B cell (primary cell): ENCODE measurements around the gene HMG20A. TPM values are rescaled to one million over a fixed set of nuclear protein-coding genes. Genes with fewer than 3 reads are reported as not detected.

Experiments used
- ATAC-seq: fragments of 200-7000 bp; cut with Tn5 transposase; one replicate; pipeline ENCODE4 v1.10.0; 2021; ENCODE audit warnings: low read depth, mild to moderate bottlenecking, moderate number of reproducible peaks, moderate library complexity
- CTCF ChIA-PET: fragments of 350-600 bp; sonication (Branson Sonifier 250); formaldehyde crosslinking; loops from one replicate; lab custom pipeline; 2021; ENCODE audit warnings: antibody characterized with exemption, inconsistent platforms; lab: Charles Lee
- POLR2A ChIA-PET: fragments of 350-600 bp; sonication (Branson Sonifier 250); formaldehyde crosslinking; loops from one replicate; lab custom pipeline; 2021; ENCODE audit warnings: antibody characterized with exemption; lab: Charles Lee
- DNase-seq: peaks from one replicate; pipeline ENCODE4 v3.0.0; 2013
- H2AFZ ChIP-seq: 2 replicates; pipeline ENCODE4 v1.6.1; 2012; ENCODE audit warnings: mild to moderate bottlenecking, low read depth, low read length; ENCODE audit not compliant: insufficient read depth, poor library complexity, severe bottlenecking
- H3K27ac ChIP-seq, 2 donors: 1 replicate in 1 of 2; 2 replicates in 1 of 2; pipeline ENCODE4 v1.5.1; 2012 to 2013; ENCODE audit warnings: low read length in 2 of 2, mild to moderate bottlenecking in 2 of 2, moderate library complexity in 1 of 2
- H3K27me3 ChIP-seq, 4 experiments: fragments of 200-600 bp in 1 of 4; sonication (generic) in 1 of 4; replicated peaks in 1 of 4; 1 replicate in 2 of 4; 2 replicates in 2 of 4; pipeline versions ENCODE4 v1.6.1 to v1.7.0; 2013 to 2016; ENCODE audit warnings: low read length in 3 of 4, mild to moderate bottlenecking in 2 of 4, mixed read lengths in 1 of 4, moderate library complexity in 1 of 4; ENCODE audit not compliant: insufficient read depth in 4 of 4, control insufficient read depth in 3 of 4; ENCODE audit errors: control extremely low read depth in 1 of 4
- H3K36me3 ChIP-seq, 2 experiments: replicated peaks in 1 of 2; 1 replicate in 1 of 2; 2 replicates in 1 of 2; pipeline versions ENCODE4 v1.6.1 to v1.7.1; 2013; ENCODE audit warnings: low read length in 1 of 2; ENCODE audit not compliant: insufficient read depth in 2 of 2, control insufficient read depth in 1 of 2; ENCODE audit errors: control extremely low read depth in 1 of 2, extremely low read depth in 1 of 2
- H3K4me1 ChIP-seq, 2 donors: fragments of 200-600 bp in 1 of 2; sonication (generic) in 1 of 2; 1 replicate in 1 of 2; 2 replicates in 1 of 2; pipeline versions ENCODE4 v1.5.1 to v1.6.1; 2013 to 2017; ENCODE audit warnings: low read length in 2 of 2; ENCODE audit not compliant: control insufficient read depth in 2 of 2, insufficient read depth in 2 of 2
- H3K4me2 ChIP-seq: replicated peaks from 2 replicates; pipeline ENCODE3; 2012; ENCODE audit warnings: mild to moderate bottlenecking, low read depth, low read length; ENCODE audit not compliant: poor library complexity, severe bottlenecking
- H3K4me3 ChIP-seq, 5 experiments: fragments of 200-600 bp in 1 of 5; sonication (generic) in 1 of 5; 1 replicate in 3 of 5; 2 replicates in 2 of 5; pipeline versions ENCODE4 v1.5.1 to v1.7.0; 2011 to 2016; ENCODE audit warnings: low read length in 4 of 5, mild to moderate bottlenecking in 4 of 5, low read depth in 2 of 5, control low read depth in 1 of 5, moderate library complexity in 1 of 5; ENCODE audit not compliant: insufficient read depth in 1 of 5; ENCODE audit errors: control extremely low read depth in 1 of 5, extremely low read depth in 1 of 5
- H3K79me2 ChIP-seq: fragments of 200-600 bp; sonication (generic); one replicate; pipeline ENCODE4 v1.6.0; 2016; ENCODE audit warnings: low read length; ENCODE audit not compliant: control insufficient read depth, insufficient read depth
- H3K9ac ChIP-seq: fragments of 200-600 bp; sonication (generic); 2 replicates; pipeline ENCODE4 v1.6.1; 2017; ENCODE audit warnings: mild to moderate bottlenecking, low read length, moderate library complexity
- H3K9me3 ChIP-seq, 3 donors: one replicate each; pipeline versions ENCODE4 v1.6.1 to v1.7.1; 2013; ENCODE audit warnings: low read length in 2 of 3; ENCODE audit not compliant: control insufficient read depth in 2 of 3, insufficient read depth in 1 of 3; ENCODE audit errors: control extremely low read depth in 1 of 3
- H4K20me1 ChIP-seq: 2 replicates; pipeline ENCODE4 v1.6.0; 2012; ENCODE audit warnings: mild to moderate bottlenecking, low read length; ENCODE audit not compliant: insufficient read depth, control insufficient read depth, poor library complexity, severe bottlenecking
- H3K27ac Mint-ChIP-seq: one replicate; pipeline ENCODE4 v1.8.0; 2021; ENCODE audit warnings: mixed read lengths
- H3K27me3 Mint-ChIP-seq: one replicate; pipeline ENCODE4 v1.8.0; 2021; ENCODE audit warnings: mixed read lengths
- H3K4me1 Mint-ChIP-seq: one replicate; pipeline ENCODE4 v1.8.0; 2021; ENCODE audit warnings: mixed read lengths
- H3K4me3 Mint-ChIP-seq: one replicate; pipeline ENCODE4 v1.8.0; 2021; ENCODE audit warnings: mixed read lengths
- H3K9me3 Mint-ChIP-seq: one replicate; pipeline ENCODE4 v1.8.0; 2022; ENCODE audit warnings: mixed read lengths; ENCODE audit not compliant: insufficient read depth
- CTCF ChIP-seq: fragments of 200-600 bp; IDR thresholded peaks from one replicate; pipeline ENCODE4 v1.8.0; 2022; ENCODE audit warnings: antibody characterized with exemption, mild to moderate bottlenecking
- EZH2 ChIP-seq: IDR thresholded peaks from 2 replicates; pipeline ENCODE4 v1.6.1; 2012; ENCODE audit warnings: borderline replicate concordance, low read depth, mild to moderate bottlenecking, moderate library complexity, low read length; ENCODE audit not compliant: insufficient read depth, poor library complexity, severe bottlenecking
- WGBS: methylation state at CpG from one replicate; pipeline ENCODE4 v1.1.5; 2013; ENCODE audit warnings: missing lambda C conversion rate; ENCODE audit not compliant: insufficient coverage; 5-methylcytosine and 5-hydroxymethylcytosine counted together
- intact Hi-C: fragments of 100-400 bp; cut with micrococcal nuclease; formaldehyde crosslinking; loops from one replicate; pipeline ENCODE4 v1.10.0; 2022
- polyA plus RNA-seq: library from polyadenylated mRNA; depleted of rRNA; stranded (reverse); fragments of >200 nt; gene quantifications from 2 replicates; pipeline ENCODE4 v1.2.3, GENCODE V29; 2012
- total RNA-seq, 2 donors: library from RNA; stranded (reverse); fragments of 120-200 nt in 1 of 2; gene quantifications; 1 replicate in 1 of 2; 2 replicates in 1 of 2; pipeline versions ENCODE4 v1.2.3 to v1.2.4, GENCODE V29; 2013 to 2022

Gene HMG20A
- total and polyA plus RNA-seq, 2 donors (not counting 1 experiment from before 2014, with no cell fraction given), result 26.1 to 63.5 TPM

- Mint-ChIP-seq H3K27ac (peak overlapping the region; percentile 96), H3K4me3 (peak overlapping the region; percentile 96), H3K27me3 (no peaks in the 10 kb centered on the region), H3K9me3 (no peaks in the 10 kb centered on the region), H3K4me1 (peaks cover 42% of the 10 kb centered on the region)
- H3K9ac ChIP-seq, result peak overlapping the region; percentile 73
- DNase-seq (no peak), ATAC-seq (no peak)
- H2AFZ ChIP-seq, result peak overlapping the region; percentile 79
- intact Hi-C loops, result no loop called here
- POLR2A ChIA-PET, result interaction anchor here (1.3 kb wide), 1 partner anchor 8 kb away, joined by 5 read pairs; no protein-coding TSS in a partner anchor
- peaks cover 81% of the 10 kb centered on the region for H3K79me2 ChIP-seq
- no peak overlapping the region for H3K27ac ChIP-seq
- peaks cover 0 to 3% of the 10 kb centered on the region in 2 experiments for H3K36me3 ChIP-seq
- H3K4me3 ChIP-seq, result peak overlapping the region; percentile 60 to 91 (median 76)
- no peaks in the 10 kb centered on the region for H3K9me3 ChIP-seq
- no peaks in the 10 kb centered on the region for H3K27me3 ChIP-seq
- CTCF ChIA-PET, result interaction anchor here (0.8 to 1.8 kb wide), 5 partner anchors 9 to 385 kb away, joined by 3 to 5 read pairs (median 3); no protein-coding TSS in a partner anchor
- 93% methylated on average over 3 of the region's 8 CpGs for WGBS
- H4K20me1 ChIP-seq, result no peaks in the 10 kb centered on the region
- peak overlapping the region; percentile 73 for H3K4me2 ChIP-seq
- no peak for TF ChIP-seq CTCF
- TF ChIP-seq EZH2, result no peak
- peaks cover 16 to 17% of the 10 kb centered on the region in 2 donors for H3K4me1 ChIP-seq
These were observed 2.2 kb upstream of the HMG20A start for GRCh38 chr15:77418391-77418965.
